Measurements from ENCODE around the gene TAS2R8.

DNA sequence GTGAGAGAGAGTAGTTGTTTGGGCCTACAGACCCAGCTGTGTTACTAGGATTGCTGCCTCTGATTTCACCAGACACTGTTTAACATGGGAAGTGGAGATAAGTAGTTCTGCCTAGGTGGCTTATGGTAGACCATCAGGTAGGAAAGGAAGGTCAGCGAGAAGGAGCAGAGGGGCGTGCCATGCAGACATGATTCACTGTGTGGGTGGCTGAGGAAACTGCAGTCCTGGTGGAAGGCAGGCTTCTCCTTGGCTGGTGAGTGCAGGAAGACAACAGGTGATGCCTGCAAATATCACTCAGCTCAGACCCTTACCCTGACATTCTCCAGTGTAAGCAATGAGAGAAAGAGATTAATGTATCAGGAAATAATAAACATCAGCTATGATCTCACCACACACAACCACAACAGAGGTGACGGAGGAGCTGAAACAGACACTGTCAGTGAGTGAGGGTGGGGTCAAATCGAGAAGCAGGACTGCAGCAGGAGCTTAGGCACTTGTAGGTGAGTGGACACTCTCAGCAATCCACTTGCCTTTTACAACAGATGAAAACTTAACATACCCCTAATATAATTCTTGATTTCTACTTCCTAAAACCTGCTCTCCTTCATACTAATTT lies 44.3 kb upstream of the TAS2R8 start:
- no peak for TF ChIP-seq ZZZ3 (IDR thresholded peaks at IDR 0.05; ENCODE audit: control insufficient read depth, insufficient read length, low read depth)
- no peak for TF ChIP-seq FOXK2 (IDR thresholded peaks at IDR 0.05)
- TF ChIP-seq RAD21 (IDR thresholded peaks at IDR 0.05; ENCODE audit: insufficient read depth, low read depth, low read length): no peak
- TF ChIP-seq, protein P1, sequence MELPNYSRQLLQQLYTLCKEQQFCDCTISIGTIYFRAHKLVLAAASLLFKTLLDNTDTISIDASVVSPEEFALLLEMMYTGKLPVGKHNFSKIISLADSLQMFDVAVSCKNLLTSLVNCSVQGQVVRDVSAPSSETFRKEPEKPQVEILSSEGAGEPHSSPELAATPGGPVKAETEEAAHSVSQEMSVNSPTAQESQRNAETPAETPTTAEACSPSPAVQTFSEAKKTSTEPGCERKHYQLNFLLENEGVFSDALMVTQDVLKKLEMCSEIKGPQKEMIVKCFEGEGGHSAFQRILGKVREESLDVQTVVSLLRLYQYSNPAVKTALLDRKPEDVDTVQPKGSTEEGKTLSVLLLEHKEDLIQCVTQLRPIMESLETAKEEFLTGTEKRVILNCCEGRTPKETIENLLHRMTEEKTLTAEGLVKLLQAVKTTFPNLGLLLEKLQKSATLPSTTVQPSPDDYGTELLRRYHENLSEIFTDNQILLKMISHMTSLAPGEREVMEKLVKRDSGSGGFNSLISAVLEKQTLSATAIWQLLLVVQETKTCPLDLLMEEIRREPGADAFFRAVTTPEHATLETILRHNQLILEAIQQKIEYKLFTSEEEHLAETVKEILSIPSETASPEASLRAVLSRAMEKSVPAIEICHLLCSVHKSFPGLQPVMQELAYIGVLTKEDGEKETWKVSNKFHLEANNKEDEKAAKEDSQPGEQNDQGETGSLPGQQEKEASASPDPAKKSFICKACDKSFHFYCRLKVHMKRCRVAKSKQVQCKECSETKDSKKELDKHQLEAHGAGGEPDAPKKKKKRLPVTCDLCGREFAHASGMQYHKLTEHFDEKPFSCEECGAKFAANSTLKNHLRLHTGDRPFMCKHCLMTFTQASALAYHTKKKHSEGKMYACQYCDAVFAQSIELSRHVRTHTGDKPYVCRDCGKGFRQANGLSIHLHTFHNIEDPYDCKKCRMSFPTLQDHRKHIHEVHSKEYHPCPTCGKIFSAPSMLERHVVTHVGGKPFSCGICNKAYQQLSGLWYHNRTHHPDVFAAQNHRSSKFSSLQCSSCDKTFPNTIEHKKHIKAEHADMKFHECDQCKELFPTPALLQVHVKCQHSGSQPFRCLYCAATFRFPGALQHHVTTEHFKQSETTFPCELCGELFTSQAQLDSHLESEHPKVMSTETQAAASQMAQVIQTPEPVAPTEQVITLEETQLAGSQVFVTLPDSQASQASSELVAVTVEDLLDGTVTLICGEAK (IDR thresholded peaks at IDR 0.05; ENCODE audit: borderline replicate concordance): no peak
- TF ChIP-seq, protein P2, sequence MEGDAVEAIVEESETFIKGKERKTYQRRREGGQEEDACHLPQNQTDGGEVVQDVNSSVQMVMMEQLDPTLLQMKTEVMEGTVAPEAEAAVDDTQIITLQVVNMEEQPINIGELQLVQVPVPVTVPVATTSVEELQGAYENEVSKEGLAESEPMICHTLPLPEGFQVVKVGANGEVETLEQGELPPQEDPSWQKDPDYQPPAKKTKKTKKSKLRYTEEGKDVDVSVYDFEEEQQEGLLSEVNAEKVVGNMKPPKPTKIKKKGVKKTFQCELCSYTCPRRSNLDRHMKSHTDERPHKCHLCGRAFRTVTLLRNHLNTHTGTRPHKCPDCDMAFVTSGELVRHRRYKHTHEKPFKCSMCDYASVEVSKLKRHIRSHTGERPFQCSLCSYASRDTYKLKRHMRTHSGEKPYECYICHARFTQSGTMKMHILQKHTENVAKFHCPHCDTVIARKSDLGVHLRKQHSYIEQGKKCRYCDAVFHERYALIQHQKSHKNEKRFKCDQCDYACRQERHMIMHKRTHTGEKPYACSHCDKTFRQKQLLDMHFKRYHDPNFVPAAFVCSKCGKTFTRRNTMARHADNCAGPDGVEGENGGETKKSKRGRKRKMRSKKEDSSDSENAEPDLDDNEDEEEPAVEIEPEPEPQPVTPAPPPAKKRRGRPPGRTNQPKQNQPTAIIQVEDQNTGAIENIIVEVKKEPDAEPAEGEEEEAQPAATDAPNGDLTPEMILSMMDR (IDR thresholded peaks at IDR 0.05 in 2 of 3, conservative IDR thresholded peaks at IDR 0.05 in 1 of 3; ENCODE audit: control insufficient read depth in 2 of 3, extremely low read depth in 1 of 3, insufficient read depth in 1 of 3, low read depth in 3 of 3, low read length in 3 of 3): no peak
- TF ChIP-seq, protein P3, sequence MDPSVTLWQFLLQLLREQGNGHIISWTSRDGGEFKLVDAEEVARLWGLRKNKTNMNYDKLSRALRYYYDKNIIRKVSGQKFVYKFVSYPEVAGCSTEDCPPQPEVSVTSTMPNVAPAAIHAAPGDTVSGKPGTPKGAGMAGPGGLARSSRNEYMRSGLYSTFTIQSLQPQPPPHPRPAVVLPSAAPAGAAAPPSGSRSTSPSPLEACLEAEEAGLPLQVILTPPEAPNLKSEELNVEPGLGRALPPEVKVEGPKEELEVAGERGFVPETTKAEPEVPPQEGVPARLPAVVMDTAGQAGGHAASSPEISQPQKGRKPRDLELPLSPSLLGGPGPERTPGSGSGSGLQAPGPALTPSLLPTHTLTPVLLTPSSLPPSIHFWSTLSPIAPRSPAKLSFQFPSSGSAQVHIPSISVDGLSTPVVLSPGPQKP (IDR thresholded peaks at IDR 0.05; ENCODE audit: low read depth, low read length): no peak
- TF ChIP-seq FOXM1 (IDR thresholded peaks at IDR 0.05; ENCODE audit: low read depth, low read length): no peak
- TF ChIP-seq JUND (IDR thresholded peaks at IDR 0.05; ENCODE audit: low read depth, low read length): no peak
